ENCODE data around the gene MRPS11. TPM values are rescaled to one million over a fixed set of nuclear protein-coding genes. Genes with fewer than 3 reads are reported as not detected.
"Not testable (repeated sequence)": the region's sequence is repeated elsewhere in the genome, so short reads cannot be mapped to it uniquely, and the experiment has no call there.

The MRPS11 gene
- total RNA-seq, 1 experiment from 2014 or later = 69.0 TPM

DNA sequence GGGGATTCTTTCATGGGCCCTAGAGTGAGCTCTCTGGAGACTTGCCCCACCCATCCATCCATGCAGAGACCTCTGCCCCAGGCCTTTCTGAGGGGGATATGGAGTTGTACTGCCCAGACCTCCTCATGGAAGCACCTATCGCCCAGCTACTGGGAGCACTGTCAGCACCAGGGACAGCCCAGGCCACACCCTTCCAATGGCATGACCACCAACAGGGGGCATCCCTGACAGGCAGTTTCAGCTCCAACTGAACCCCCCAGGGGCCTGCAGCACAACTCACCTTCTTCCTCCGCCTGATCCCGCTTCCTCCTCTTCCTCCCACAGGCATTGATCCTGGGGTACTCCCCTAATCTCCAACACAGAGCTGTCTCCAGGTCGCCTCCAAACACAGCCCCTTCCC lies 21.8 kb downstream of the MRPS11 start:
- DNase-seq (ENCODE audit: low read depth) = no peak

DNA sequence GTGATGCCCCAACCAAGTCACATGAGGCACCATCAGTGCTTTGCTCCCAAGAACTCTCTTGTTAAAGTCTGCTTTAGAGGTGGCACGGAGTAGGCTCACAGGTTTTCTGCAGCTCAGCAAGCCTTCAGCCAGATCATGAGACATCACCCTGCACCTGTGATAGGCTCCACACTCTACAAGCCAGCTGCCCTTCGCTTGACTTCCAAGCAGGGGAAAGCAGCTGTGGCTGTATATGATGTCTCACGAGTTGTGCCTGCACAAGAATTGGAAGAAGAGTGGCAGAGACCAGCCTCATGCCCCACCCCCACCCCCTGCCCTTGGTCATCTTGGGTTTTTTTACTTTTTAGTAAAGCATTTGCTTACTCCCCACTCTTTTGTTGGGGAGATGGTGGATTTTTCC lies 22.5 kb downstream of the MRPS11 start:
- no peak for DNase-seq (ENCODE audit: low read depth)

DNA sequence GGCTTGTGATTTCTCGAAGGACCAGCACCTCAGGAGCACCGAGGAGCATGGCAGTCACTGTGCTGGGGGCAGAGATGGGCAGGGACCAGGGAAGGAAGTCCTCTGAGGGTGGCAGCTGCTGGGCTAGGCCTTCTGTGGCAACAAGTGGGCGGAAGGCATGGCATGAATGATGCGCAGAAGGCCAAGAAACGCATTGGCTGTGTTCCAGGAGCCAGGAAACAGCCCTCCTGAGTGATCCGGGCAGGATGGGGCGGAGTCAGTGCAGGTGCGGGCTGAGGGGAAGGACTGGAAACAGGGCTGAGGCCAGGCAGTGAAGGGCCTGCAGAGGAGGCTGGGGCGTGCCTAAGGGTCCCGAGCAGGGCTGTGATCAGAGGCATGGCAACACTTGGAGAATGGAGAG lies 23.6 kb downstream of the MRPS11 start:
- DNase-seq (ENCODE audit: low read depth) = no peak

DNA sequence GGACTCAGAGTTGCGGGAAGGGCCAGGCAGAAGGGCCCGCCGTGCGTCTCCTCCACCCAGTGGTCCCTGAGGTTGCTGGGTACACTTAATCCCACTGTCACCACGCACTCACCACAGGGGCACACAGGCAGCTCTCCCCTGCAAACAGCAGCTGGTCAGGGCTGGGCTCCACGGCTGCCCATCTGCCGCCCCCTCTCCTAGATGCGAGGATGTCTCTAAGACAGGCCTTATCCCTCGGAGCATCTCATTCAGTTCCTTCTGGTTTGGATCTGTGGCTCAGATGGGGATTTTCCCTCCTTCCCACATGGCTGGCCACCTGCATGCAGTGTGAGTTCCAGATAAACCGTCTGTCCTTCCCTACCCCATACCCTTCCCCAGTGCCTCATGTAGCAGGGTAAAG lies 26.3 kb downstream of the MRPS11 start:
- no peak for DNase-seq (ENCODE audit: low read depth)

DNA sequence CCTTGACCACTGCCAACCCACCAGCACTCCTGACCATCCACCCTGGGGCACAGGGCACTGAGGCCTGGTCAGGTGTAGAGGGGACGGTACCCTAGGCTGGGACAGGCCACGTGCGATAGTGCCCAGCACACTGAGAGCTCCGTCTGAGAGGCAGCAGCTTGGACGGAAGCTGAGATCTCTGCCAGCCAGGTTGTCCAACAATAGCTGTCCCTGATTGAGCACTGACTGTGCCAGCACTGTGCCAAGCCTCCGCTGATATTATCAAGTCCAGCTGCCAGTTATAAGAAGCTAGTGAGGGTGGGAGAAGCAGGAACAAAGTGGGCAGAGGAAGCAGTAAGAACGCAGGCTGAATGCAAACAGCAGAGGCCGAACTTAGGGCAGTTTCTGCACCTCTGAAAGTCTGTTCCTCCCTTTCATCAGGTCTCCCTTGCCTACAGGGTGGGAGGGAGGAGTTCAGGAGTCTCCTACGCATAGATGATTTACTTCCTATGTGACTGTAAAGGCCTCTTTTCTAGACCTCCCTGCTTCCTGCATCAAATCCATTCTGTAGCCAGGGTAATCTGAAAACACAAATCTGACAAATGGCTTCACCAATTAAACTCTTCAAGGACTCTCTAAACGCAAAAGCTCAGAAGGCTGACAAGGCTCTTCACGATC lies 29.7 kb downstream of the MRPS11 start:
- DNase-seq (ENCODE audit: low read depth) = no peak

DNA sequence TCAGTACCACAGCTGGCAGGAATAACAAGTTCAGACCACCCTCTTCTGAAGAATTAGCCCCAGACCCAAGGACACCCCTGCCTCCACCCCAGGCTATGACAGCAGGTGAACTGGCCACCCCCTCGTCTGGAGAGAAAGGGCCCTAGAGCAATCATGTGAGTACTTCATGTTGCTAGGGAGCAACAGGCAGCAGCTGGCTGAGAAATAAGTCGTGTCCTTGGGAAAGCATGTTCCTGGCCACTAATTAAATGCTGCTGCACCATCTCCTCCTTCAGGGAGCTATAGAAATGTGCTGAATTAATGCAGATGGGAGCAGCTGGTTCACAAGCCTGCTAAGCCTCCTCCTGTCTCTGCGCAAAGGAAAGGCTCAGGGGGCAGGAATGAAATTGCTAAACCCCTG lies 31.5 kb downstream of the MRPS11 start:
- DNase-seq (ENCODE audit: low read depth) = no peak

DNA sequence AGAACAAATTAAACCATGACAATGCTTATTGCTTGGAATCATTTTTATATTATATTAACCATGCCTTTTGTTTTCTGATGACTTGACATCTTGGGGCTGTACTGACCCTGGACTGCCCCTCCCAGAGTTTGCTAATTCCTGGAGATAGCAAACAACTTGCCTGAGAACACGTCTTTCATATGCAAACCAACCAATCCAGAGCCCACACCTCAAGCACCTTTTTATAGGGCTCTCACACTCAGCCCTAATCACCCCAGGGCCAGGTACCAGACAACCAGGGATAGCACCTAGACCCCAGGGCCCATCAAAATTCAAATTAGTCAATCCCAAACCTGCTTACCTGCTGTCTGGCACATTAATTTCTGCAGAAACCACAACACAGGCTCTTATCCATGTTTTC lies 36.9 kb downstream of the MRPS11 start:
- no peak for DNase-seq (ENCODE audit: low read depth)

DNA sequence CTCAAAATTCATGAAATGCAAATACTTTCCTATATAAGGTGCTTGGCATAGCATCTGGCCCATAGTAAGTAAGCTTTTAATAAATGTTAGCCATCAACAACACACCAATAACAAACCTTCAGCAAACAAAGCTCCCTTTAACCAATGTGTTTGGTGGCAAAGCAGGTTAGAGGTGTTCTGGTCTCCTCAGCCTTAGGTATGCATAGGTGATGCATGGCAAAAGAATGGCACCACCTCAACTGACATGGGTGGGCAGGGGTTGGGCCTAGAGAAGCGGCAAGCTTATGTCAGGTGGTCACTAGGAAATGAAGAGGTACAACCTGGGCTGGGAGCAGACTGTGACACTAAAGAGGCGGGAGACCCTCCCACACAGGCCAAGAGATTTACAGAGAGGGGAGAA lies 38.2 kb downstream of the MRPS11 start:
- no peak for DNase-seq (ENCODE audit: low read depth)

DNA sequence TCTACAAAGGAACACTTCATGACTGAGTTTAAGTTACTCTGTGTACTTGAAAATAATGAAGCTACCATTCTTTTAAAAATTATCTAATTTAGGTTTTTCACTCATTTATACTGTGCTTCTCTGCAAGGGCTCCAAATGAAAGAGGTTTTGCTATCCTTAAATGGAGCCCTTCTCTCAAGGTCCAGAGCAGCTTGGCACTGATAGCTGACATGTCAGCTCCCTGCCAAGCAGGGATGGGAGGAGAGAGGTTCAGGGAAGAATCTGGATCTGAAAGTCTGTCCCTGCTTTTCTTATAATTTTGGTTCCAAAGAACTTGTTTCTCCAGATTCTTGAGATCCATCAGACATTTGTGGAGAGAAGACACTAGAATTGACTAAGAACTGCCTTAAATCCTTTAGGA lies 39.1 kb downstream of the MRPS11 start:
- no peak for DNase-seq (ENCODE audit: low read depth)

DNA sequence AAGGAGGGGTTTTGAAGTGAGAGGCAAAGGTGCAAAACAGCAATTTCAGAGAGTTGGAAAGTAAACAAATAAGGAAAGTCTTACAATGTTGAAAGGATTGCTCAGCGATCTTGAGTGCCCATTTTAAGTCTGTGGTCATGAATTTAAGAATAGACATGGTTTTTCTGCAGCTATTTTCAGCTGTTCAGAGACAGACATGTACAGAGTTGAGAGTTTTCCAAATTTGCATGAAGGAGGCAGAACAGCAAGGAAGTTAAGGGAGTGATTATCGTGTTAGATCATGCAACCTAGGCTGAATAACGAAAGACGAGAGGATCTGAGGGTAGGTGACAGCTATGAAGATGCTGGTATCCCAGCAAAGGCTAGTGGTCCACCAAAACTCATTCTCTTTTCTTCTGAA lies 41.8 kb downstream of the MRPS11 start:
- no peak for DNase-seq (ENCODE audit: low read depth)

DNA sequence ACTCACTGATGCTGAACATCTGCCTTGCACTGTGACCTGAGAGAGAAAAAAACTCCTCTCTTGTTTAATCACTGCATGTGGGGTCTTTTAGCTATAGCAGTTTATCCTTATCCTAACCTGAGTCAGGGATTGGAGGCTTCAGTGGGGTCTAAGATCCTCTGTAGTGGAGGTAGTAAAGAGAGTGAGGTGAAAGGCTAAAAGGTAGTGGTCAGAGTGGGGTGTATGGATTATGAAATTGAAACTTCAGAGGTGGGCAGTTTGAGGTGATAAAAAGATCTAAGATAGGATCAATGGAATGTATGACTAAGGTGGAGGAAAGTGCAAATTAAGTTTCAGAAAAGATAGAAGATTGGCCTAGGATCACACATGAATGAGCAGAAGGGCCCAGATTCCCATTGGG lies 42.5 kb downstream of the MRPS11 start:
- DNase-seq (ENCODE audit: low read depth) = no peak

DNA sequence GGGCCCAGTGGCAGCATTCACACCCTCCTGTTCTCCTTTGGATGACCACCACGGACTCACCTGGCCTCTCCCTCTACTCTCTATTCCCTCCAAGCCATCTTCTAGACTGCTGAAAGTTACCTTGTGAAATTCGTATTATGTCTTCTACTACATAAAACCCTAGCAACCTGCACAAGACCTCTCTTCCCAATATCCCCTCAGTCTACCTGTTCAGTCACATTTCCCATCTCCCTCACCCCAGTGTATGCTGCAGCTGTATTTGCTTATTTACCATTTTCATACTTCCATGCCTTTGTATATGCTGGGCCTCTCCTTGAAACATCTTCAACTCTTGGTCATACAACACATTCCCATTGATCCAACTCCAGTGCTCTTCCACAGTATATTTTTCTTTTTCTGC lies 43.7 kb downstream of the MRPS11 start:
- DNase-seq (ENCODE audit: low read depth) = no peak

DNA sequence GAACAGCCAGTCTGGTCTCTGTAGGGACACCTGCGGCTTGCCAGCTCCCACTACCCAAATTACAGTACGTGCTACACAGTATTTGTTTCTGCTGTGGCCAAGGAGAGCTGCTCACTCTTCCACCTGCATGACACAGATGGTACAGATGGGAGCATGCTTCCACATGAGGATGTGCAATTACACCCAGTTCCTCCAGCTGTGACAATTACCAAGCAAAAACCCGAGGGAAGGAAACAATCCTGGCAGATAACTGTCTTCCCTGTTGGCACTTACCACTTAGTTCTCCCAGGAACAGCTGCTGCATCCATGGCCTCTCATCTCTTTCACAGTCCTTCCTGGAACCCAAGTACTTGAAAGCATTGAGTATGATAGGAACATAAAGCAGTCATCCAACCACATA lies 44.6 kb downstream of the MRPS11 start:
- no peak for DNase-seq (ENCODE audit: low read depth)

DNA sequence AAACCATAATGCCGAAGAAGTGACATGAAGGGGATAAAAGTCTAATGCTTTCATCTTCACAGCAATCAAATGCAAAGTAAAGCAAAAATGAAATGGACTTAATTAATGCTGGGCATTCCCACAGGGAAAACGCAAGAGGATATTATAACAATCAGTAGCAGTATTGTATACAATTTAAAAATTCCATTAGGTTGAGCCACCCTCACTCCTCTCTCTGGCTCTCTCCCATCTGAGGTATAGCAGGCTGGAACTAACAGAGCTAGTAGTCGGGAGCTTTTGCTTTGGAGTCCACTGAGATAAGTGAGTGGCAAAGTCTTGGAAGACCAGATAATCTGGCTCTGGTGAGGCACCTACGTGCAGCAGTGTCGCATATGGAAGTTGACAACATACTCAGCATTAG lies 45.1 kb downstream of the MRPS11 start:
- DNase-seq (ENCODE audit: low read depth) = peak; percentile 14

DNA sequence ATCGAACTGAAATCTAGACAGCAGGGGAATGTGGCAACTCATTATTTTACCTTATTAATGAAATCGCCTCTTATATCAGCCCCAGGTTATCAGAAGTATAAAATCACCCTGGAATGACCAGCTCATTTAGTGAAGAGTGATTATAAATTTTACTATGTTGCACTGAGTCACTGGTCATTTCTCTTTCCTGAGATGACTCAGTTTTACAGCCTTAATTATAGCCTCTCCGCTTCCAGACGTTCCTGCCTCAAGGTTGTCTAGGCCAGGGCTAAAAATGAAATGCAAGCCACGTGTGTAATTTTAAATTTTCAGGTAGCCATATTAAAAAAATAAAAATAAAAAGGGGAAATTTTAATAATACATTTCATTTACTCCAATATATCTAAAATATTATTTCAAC lies 45.7 kb downstream of the MRPS11 start:
- peak; percentile 72 for DNase-seq (ENCODE audit: low read depth)

DNA sequence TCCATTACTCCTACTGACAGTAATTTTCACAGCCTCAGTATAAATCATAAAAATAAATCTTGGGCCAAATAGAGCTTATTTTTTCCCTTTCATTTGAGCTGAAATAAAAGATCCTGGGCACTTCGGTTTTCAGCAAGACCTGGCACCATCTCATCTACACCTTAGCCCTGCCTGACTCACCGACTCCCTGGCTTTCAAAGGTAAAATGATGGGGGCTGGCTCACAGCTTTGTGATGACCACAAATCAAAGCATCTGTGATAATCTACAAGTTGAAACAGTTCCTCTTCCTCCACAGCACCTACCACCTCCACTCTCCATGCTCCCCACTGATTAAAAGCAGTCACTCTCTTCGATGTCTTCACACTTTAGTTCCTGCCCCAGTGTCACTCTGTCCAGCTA lies 51.4 kb downstream of the MRPS11 start:
- DNase-seq (ENCODE audit: low read depth) = no peak

DNA sequence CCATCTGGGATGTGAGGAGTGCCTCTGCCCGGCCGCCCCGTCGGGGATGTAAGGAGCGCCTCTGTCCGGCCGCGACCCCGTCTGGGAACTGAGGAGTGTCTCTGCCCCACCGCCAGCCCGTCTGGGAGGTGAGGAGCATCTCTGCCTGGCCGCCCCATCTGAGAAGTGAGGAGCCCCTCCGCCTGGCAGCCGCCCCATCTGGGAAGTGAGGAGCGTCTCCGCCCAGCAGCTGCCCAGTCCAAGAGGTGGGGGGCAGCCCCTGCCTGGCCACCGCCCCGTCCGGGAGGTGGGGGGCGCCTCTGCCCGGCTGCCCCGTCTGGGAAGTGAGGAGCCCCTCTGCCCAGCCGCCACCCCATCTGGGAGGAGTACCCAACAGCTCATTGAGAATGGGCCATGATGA lies 56.6 kb downstream of the MRPS11 start:
- DNase-seq (ENCODE audit: low read depth) = not testable (repeated sequence)

DNA sequence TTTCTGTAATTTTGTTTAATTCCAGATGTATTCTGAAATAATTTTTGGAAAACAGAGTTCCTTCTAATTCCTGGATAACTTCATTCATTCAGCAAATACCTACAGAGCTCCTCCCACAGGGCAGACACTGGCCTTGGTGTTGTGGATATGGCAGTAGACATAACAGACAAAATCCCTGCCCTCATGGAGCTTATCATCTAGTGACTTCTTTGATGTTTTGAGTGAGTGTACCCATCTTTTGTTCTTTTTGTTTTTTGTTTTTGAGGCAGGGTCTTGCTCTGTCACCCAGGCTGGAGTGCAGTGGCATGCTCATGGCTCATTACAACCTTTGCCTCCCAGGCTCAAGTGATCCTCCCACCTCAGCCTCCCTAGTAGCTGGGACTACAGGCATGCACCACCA lies 57.9 kb downstream of the MRPS11 start:
- no peak for DNase-seq (ENCODE audit: low read depth)

DNA sequence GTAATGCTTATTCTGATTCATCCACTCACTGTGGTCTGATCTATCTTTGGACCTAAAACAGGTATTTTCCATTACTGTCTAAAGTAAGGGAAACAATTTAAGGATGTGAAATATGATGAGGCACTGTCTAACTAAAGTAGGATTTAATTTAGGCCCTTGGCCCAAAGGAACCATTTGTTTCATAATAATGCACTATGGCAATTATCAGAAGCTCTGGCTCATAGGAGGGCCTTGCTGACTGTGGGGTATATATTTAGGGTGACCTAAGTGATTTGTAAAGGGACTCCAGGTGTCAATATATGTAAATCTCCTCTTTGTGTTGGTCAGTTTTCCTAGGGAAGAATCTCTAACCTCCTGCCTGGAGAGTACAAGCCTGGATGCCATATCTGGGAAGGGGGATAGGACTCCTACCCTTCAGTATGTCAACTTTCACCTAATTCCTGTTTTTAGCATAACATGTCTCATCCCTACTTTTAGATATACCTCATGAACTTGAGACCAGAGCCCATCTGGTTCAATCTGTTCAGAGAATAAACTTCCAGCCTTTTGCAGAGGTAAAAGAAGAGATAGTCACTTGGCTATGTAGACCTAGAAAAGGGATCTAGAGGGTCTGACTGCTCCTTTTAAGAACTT lies 58.9 kb downstream of the MRPS11 start:
- no peak for DNase-seq (ENCODE audit: low read depth)

DNA sequence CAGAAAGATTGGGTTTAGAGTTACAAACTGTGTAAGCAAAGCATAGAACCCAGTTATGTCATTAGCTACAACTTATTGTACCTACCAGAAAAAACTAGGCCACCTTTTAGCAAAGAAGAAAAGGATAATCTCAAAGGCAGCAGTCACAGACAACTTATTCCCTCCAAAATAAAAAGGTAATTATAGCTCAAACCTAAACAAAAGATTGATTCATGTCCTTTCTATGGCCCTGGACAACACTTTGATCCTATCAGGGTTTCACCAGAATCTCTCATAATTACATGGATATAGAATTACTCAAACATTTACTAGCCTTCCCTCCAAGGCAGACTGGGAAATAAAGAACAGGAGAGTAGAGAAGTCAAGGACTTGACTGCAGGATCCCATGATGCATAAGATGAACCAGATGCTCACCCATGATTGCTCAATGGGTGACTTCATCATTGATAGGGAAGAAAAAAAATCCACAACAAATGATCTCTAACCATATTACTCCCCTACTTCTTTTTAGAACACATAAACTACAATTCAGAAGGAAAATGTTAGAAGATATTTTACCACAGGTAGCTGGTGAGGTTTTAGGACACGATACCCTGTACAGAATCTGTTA lies 61.6 kb downstream of the MRPS11 start:
- DNase-seq (ENCODE audit: low read depth) = no peak
